Left ventricle myocardium inferior (tissue), 1 donor: ENCODE measurements around the gene TBC1D22A. TPM values are rescaled to one million over a fixed set of nuclear protein-coding genes. Genes with fewer than 3 reads are reported as not detected.

Experiments used
- DNase-seq: peaks from one replicate; pipeline ENCODE4 v3.0.0-alpha.2; 2020
- H3K27ac ChIP-seq: fragments of 200-600 bp; replicated peaks from 2 replicates; pipeline ENCODE4 v1.8.0; 2021
- H3K27me3 ChIP-seq: fragments of 200-600 bp; 2 replicates; pipeline ENCODE4 v1.8.0; 2021; ENCODE audit warnings: low read depth
- H3K36me3 ChIP-seq: fragments of 200-600 bp; 2 replicates; pipeline ENCODE4 v1.8.0; 2021
- H3K4me1 ChIP-seq: fragments of 200-600 bp; 2 replicates; pipeline ENCODE4 v1.8.0; 2021
- H3K4me3 ChIP-seq: fragments of 200-600 bp; 2 replicates; pipeline ENCODE4 v1.8.0; 2021; ENCODE audit warnings: mild to moderate bottlenecking, moderate library complexity
- H3K9me3 ChIP-seq: fragments of 200-600 bp; replicated peaks from 2 replicates; pipeline ENCODE4 v1.8.0; 2021
- CTCF ChIP-seq: fragments of 200-600 bp; IDR thresholded peaks from 2 replicates; pipeline ENCODE4 v1.8.0; 2021; ENCODE audit warnings: antibody characterized with exemption, mild to moderate bottlenecking, borderline replicate concordance
- intact Hi-C: fragments of 100-400 bp; cut with micrococcal nuclease; formaldehyde crosslinking; loops from one replicate; pipeline ENCODE4 v1.11.0; 2022
- total RNA-seq: library from RNA; stranded (reverse); fragmentation: NEBNext Ultra II Directional; extraction: Animal tissue kit (Norgen Biotek cat#: 25700); gene quantifications from one replicate; pipeline ENCODE4 v1.2.1, GENCODE V29; 2021
- donor health status: DM: no; HTN: yes; CAD: no; lungs with severe emphysema.

TBC1D22A gene
- total RNA-seq, 1 donor from 2014 or later = 16.2 TPM

GRCh38 chr22:47199979-47200272, 437.5 kb downstream of the TBC1D22A start:
- no peak for TF ChIP-seq CTCF
- H3K4me3 ChIP-seq = no peak overlapping the region
- H3K4me1 ChIP-seq = no peaks in the 10 kb centered on the region
- no peaks in the 10 kb centered on the region for H3K9me3 ChIP-seq
- H3K36me3 ChIP-seq = no peaks in the 10 kb centered on the region
- H3K27me3 ChIP-seq = peaks cover 73% of the 10 kb centered on the region
- no peak for DNase-seq
- H3K27ac ChIP-seq = no peak overlapping the region
- intact Hi-C loops = no loop called here

GRCh38 chr22:47200273-47201051, 438.0 kb downstream of the TBC1D22A start:
- DNase-seq = no peak
- no peak for TF ChIP-seq CTCF
- Histone ChIP-seq H3K27ac (no peak overlapping the region), H3K9me3 (no peaks in the 10 kb centered on the region), H3K4me3 (no peak overlapping the region), H3K27me3 (peaks cover 78% of the 10 kb centered on the region), H3K36me3 (no peaks in the 10 kb centered on the region), H3K4me1 (no peaks in the 10 kb centered on the region)
- intact Hi-C loops = no loop called here

- no peak for TF ChIP-seq CTCF
- no peak for DNase-seq
- peaks cover 87% of the 10 kb centered on the region for H3K27me3 ChIP-seq
These were observed 438.9 kb downstream of the TBC1D22A start for GRCh38 chr22:47201186-47201995.

GRCh38 chr22:47201996-47202818, 439.8 kb downstream of the TBC1D22A start:
- Histone ChIP-seq H3K27ac (no peak overlapping the region), H3K4me3 (no peak overlapping the region), H3K27me3 (peaks cover 83% of the 10 kb centered on the region), H3K4me1 (no peaks in the 10 kb centered on the region), H3K36me3 (no peaks in the 10 kb centered on the region), H3K9me3 (no peaks in the 10 kb centered on the region)
- no peak for TF ChIP-seq CTCF
- intact Hi-C loops = no loop called here
- no peak for DNase-seq

More at GRCh38 chr22:47201186-47201995, 438.9 kb downstream of the TBC1D22A start:
- no peaks in the 10 kb centered on the region for H3K9me3 ChIP-seq
- intact Hi-C loops = no loop called here
- H3K36me3 ChIP-seq = no peaks in the 10 kb centered on the region
- H3K4me3 ChIP-seq = no peak overlapping the region
- H3K4me1 ChIP-seq = no peaks in the 10 kb centered on the region
- H3K27ac ChIP-seq = no peak overlapping the region

- Histone ChIP-seq H3K27me3 (peaks cover 80% of the 10 kb centered on the region), H3K4me1 (no peaks in the 10 kb centered on the region), H3K4me3 (no peak overlapping the region), H3K27ac (no peak overlapping the region), H3K9me3 (no peaks in the 10 kb centered on the region), H3K36me3 (no peaks in the 10 kb centered on the region)
- TF ChIP-seq CTCF = no peak
- intact Hi-C loops = no loop called here
- DNase-seq = no peak
These were observed 440.5 kb downstream of the TBC1D22A start for GRCh38 chr22:47202819-47203553.
